ENCODE results near the gene ATXN7. TPM values are rescaled to one million over a fixed set of nuclear protein-coding genes. Genes with fewer than 3 reads are reported as not detected.

Gene ATXN7
- total RNA-seq, 1 experiment from 2014 or later = 3.6 TPM

- ChIA-PET CTCF (no interaction called here), POLR2A (ENCODE audit: unreplicated experiment) (no interaction called here)
- H3K9me2 ChIP-seq (replicated peaks; ENCODE audit: low read length) = no peaks in the 10 kb centered on the region
- H3K4me1 ChIP-seq (ENCODE audit: insufficient read depth, low read length) = no peaks in the 10 kb centered on the region
- no peaks in the 10 kb centered on the region for H4K20me1 ChIP-seq (ENCODE audit: low read length)
- H3K4me2 ChIP-seq (ENCODE audit: low read length) = no peak overlapping the region
- no peaks in the 10 kb centered on the region for H3F3A ChIP-seq (ENCODE audit: low read length, unreplicated experiment)
- ATAC-seq = no peak
- no peak overlapping the region for H3K27ac ChIP-seq (ENCODE audit: low read length)
- H3K27me3 ChIP-seq (ENCODE audit: low read length) = no peaks in the 10 kb centered on the region
- H2AFZ ChIP-seq (ENCODE audit: low read length) = no peak overlapping the region
- H3K79me2 ChIP-seq (ENCODE audit: low read length) = peaks cover 12% of the 10 kb centered on the region; the same call in 1 of the 2 replicates
- BruUV-seq (replicated peaks) = no TSS peak
- H3K9me3 ChIP-seq (ENCODE audit: low read length) = no peaks in the 10 kb centered on the region
- TF ChIP-seq, protein P1, sequence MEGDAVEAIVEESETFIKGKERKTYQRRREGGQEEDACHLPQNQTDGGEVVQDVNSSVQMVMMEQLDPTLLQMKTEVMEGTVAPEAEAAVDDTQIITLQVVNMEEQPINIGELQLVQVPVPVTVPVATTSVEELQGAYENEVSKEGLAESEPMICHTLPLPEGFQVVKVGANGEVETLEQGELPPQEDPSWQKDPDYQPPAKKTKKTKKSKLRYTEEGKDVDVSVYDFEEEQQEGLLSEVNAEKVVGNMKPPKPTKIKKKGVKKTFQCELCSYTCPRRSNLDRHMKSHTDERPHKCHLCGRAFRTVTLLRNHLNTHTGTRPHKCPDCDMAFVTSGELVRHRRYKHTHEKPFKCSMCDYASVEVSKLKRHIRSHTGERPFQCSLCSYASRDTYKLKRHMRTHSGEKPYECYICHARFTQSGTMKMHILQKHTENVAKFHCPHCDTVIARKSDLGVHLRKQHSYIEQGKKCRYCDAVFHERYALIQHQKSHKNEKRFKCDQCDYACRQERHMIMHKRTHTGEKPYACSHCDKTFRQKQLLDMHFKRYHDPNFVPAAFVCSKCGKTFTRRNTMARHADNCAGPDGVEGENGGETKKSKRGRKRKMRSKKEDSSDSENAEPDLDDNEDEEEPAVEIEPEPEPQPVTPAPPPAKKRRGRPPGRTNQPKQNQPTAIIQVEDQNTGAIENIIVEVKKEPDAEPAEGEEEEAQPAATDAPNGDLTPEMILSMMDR (conservative IDR thresholded peaks at IDR 0.05; ENCODE audit: low read depth, low read length) = no peak
- no peak for TF ChIP-seq EZH2phosphoT487 (IDR thresholded peaks at IDR 0.05; ENCODE audit: borderline replicate concordance, low read length)
- no peak for TF ChIP-seq EZH2 (IDR thresholded peaks at IDR 0.05; ENCODE audit: low read length, unreplicated experiment)
- no peak for DNase-seq
- H3K9ac ChIP-seq (ENCODE audit: low read length) = no peak overlapping the region
- no peaks in the 10 kb centered on the region for H3K36me3 ChIP-seq (ENCODE audit: low read depth, low read length)
- intact Hi-C loops (cut with micrococcal nuclease) = no loop called here
- no peak overlapping the region for H3K4me3 ChIP-seq (ENCODE audit: low read length)
Measured at GRCh38 chr3:63853106-63853505, 10.6 kb upstream of the ATXN7 start.

DNA sequence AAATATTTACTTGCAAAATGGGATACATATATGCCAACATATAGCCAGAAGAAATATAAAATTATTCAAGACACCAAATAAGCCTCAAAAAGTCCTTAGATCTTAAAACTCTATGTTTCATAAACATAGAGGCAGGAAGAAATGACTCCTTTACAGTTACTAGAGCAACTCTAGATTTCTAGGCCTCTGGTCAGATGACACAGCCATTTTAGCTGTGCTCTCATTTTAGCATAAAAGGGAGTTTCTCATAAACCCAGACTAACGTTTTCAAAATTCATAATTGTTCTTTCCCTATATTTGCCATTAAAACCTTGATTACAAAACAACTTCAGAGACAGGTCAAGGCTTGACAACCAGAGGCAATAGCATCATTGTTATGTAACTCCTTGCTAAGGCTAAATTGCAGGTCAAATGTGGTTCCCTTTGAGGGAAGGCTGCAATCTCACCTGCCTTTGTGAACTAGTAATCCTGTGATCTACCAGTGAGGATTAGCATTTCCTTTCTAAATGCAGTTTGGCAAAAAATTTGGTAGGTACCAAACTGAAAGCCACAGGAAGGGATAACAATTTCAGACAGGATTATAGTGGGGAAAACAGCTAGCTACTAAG, 8.2 kb upstream of the ATXN7 start:
- Histone ChIP-seq H3K79me2 (ENCODE audit: low read length) (peaks cover 21% of the 10 kb centered on the region), H3K4me1 (ENCODE audit: insufficient read depth, low read length) (no peaks in the 10 kb centered on the region), H3K9me2 (replicated peaks; ENCODE audit: low read length) (no peaks in the 10 kb centered on the region), H3K4me3 (ENCODE audit: low read length) (no peak overlapping the region), H3F3A (ENCODE audit: low read length, unreplicated experiment) (no peaks in the 10 kb centered on the region), H3K27ac (ENCODE audit: low read length) (no peak overlapping the region), H3K4me2 (ENCODE audit: low read length) (no peak overlapping the region), H3K27me3 (ENCODE audit: low read length) (no peaks in the 10 kb centered on the region), H3K9ac (ENCODE audit: low read length) (no peak overlapping the region), H4K20me1 (ENCODE audit: low read length) (no peaks in the 10 kb centered on the region), H3K9me3 (ENCODE audit: low read length) (no peaks in the 10 kb centered on the region), H3K36me3 (ENCODE audit: low read depth, low read length) (no peaks in the 10 kb centered on the region), H2AFZ (ENCODE audit: low read length) (no peak overlapping the region)
- ATAC-seq (no peak), DNase-seq (no peak)
- no peak for TF ChIP-seq EZH2 (IDR thresholded peaks at IDR 0.05; ENCODE audit: low read length, unreplicated experiment)
- TF ChIP-seq, protein P1 (conservative IDR thresholded peaks at IDR 0.05; ENCODE audit: low read depth, low read length) = no peak
- ChIA-PET CTCF (no interaction called here), POLR2A (ENCODE audit: unreplicated experiment) (no interaction called here)
- no TSS peak for BruUV-seq (replicated peaks)
- intact Hi-C loops (cut with micrococcal nuclease) = no loop called here

GRCh38 chr3:63857311-63857710, 6.4 kb upstream of the ATXN7 start:
- no peak overlapping the region for H2AFZ ChIP-seq (ENCODE audit: low read length)
- DNase-seq (no peak), ATAC-seq (no peak)
- H3K4me2 ChIP-seq (ENCODE audit: low read length) = no peak overlapping the region
- no peak for TF ChIP-seq EZH2phosphoT487 (IDR thresholded peaks at IDR 0.05; ENCODE audit: borderline replicate concordance, low read length)
- TF ChIP-seq, protein P1 (conservative IDR thresholded peaks at IDR 0.05; ENCODE audit: low read depth, low read length) = no peak
- TF ChIP-seq EZH2 (IDR thresholded peaks at IDR 0.05; ENCODE audit: low read length, unreplicated experiment) = no peak
- no peaks in the 10 kb centered on the region for H3K27me3 ChIP-seq (ENCODE audit: low read length)
- 0 out of 2 replicates have a peak, but pooled peaks cover under 1% of the 10 kb centered on the region for H3K4me1 ChIP-seq (ENCODE audit: insufficient read depth, low read length)
- H3K9me3 ChIP-seq (ENCODE audit: low read length) = no peaks in the 10 kb centered on the region
- H3K27ac ChIP-seq (ENCODE audit: low read length) = no peak overlapping the region
- ChIA-PET CTCF (no interaction called here), POLR2A (ENCODE audit: unreplicated experiment) (no interaction called here)
- no peaks in the 10 kb centered on the region for H3K9me2 ChIP-seq (replicated peaks; ENCODE audit: low read length)
- intact Hi-C loops (cut with micrococcal nuclease) = no loop called here
- H3K9ac ChIP-seq (ENCODE audit: low read length) = no peak overlapping the region
- BruUV-seq (replicated peaks) = no TSS peak
- no peak overlapping the region for H3K4me3 ChIP-seq (ENCODE audit: low read length)
- peaks cover 39% of the 10 kb centered on the region for H3K79me2 ChIP-seq (ENCODE audit: low read length)
- H4K20me1 ChIP-seq (ENCODE audit: low read length) = no peaks in the 10 kb centered on the region
- no peaks in the 10 kb centered on the region for H3K36me3 ChIP-seq (ENCODE audit: low read depth, low read length)
- no peaks in the 10 kb centered on the region for H3F3A ChIP-seq (ENCODE audit: low read length, unreplicated experiment)
